GM12872 (cell line): Measurements from ENCODE around the gene SLC1A4.

Experiments used
- CTCF ChIP-seq: IDR thresholded peaks from 3 replicates; pipeline ENCODE4 v1.5.1; 2011; ENCODE audit warnings: low read depth, mild to moderate bottlenecking, low read length, moderate library complexity; ENCODE audit not compliant: insufficient read depth

The SLC1A4 gene

GRCh38 chr2:65045651-65046050 lies 56.5 kb downstream of the SLC1A4 start:
- no peak for TF ChIP-seq CTCF

- TF ChIP-seq CTCF: no peak
Observed at GRCh38 chr2:65046633-65047407, 57.6 kb downstream of the SLC1A4 start.

- TF ChIP-seq CTCF: no peak
Observed at GRCh38 chr2:65049010-65049639, 59.9 kb downstream of the SLC1A4 start.

GRCh38 chr2:65050931-65051330 lies 61.7 kb downstream of the SLC1A4 start:
- TF ChIP-seq CTCF: no peak

- no peak for TF ChIP-seq CTCF
Observed at GRCh38 chr2:65053199-65053598, 64.0 kb downstream of the SLC1A4 start.

GRCh38 chr2:65054749-65055421 lies 65.7 kb downstream of the SLC1A4 start:
- no peak for TF ChIP-seq CTCF

GRCh38 chr2:65055422-65056214 lies 66.4 kb downstream of the SLC1A4 start:
- no peak for TF ChIP-seq CTCF
